Mucosa of descending colon (tissue), 3 donors: ENCODE data around the gene TRIL. TPM values are rescaled to one million over a fixed set of nuclear protein-coding genes. Genes with fewer than 3 reads are reported as not detected.

Experiments used
- ATAC-seq: fragments of 200-7000 bp; cut with Tn5 transposase; one replicate; pipeline ENCODE4 v1.9.1; 2020; ENCODE audit warnings: mild to moderate bottlenecking, moderate library complexity
- DNase-seq, 3 donors: peaks; one replicate each; pipeline ENCODE4 v3.0.0-alpha.2; 2020
- H3K36me3 ChIP-seq: fragments of 200-600 bp; one replicate; pipeline ENCODE4 v1.8.0; 2021; ENCODE audit warnings: low read depth, mild to moderate bottlenecking
- H3K4me1 ChIP-seq: fragments of 200-600 bp; one replicate; pipeline ENCODE4 v1.8.0; 2021; ENCODE audit warnings: low read depth, mild to moderate bottlenecking
- H3K4me3 ChIP-seq: fragments of 200-600 bp; one replicate; pipeline ENCODE4 v1.8.0; 2021; ENCODE audit warnings: mild to moderate bottlenecking
- H3K9me3 ChIP-seq: fragments of 200-600 bp; one replicate; pipeline ENCODE4 v1.8.0; 2021; ENCODE audit warnings: mild to moderate bottlenecking
- CTCF ChIP-seq: fragments of 200-600 bp; IDR thresholded peaks from one replicate; pipeline ENCODE4 v1.8.0; 2022; ENCODE audit warnings: antibody characterized with exemption, mild to moderate bottlenecking
- intact Hi-C, 2 donors: fragments of 100-400 bp; cut with DNase I in 1 of 2; cut with micrococcal nuclease in 1 of 2; formaldehyde crosslinking; loops; one replicate each; pipeline versions ENCODE4 v1.11.0 to v1.11.1; 2022; cut with DNase I, micrococcal nuclease
- long read RNA-seq, 2 donors: library from polyadenylated mRNA; unstranded; transcript quantifications; one replicate each; pipeline ENCODE4 v2.0.0, GENCODE V29; 2019 to 2021
- total RNA-seq, 3 donors: library from RNA; stranded (reverse); fragmentation: NEBNext Ultra II Directional in 2 of 3; extraction: Animal tissue kit (Norgen Biotek cat#: 25700) in 2 of 3; gene quantifications; one replicate each; pipeline versions ENCODE4 v1.2.1 to v1.2.4, GENCODE V29; 2021 to 2023
- donor health status: DM: no; HTN: no; CAD: no; lungs with moderate emphysema.
- donor health status: DM: no; HTN: no; CAD: no.
- donor health status: DM: no; HTN: yes; CAD: no.

Gene TRIL
- total RNA-seq = 1 to 10 TPM in 2 of 3 donors, under 1 TPM in 1; 0.96 to 2.2 (median 1.5) TPM
- long read RNA-seq, donor 1, full-length matches to known transcripts = 7 of 7 reads
- long read RNA-seq, donor 1, partial matches to known transcripts = 0 of 7 reads
- long read RNA-seq, donor 1, other reads (novel, unspliced or antisense) = 0 of 7 reads
- long read RNA-seq, donor 2, full-length matches to known transcripts = 1 of 1 reads
- long read RNA-seq, donor 2, partial matches to known transcripts = 0 of 1 reads
- long read RNA-seq, donor 2, other reads (novel, unspliced or antisense) = 0 of 1 reads

GRCh38 chr7:28958235-28958979 lies at the start of gene TRIL:
TRIL (minus strand) TSS chr7:28958330; CDS start chr7:28958046, 284 bp downstream.
- peak; percentile 69 to 76 (median 75) for DNase-seq
- Histone ChIP-seq H3K4me1 (peaks cover 24% of the 10 kb centered on the region), H3K9me3 (no peaks in the 10 kb centered on the region), H3K4me3 (no peak within 1 kb of the TSS), H3K36me3 (no peaks in the 10 kb centered on the region)
- no peak for TF ChIP-seq CTCF
- ATAC-seq = peak; percentile 5
- intact Hi-C loops = no loop called here

GRCh38 chr7:29007127-29007526 lies 49.0 kb upstream of the TRIL start:
- Histone ChIP-seq H3K4me1 (no peaks in the 10 kb centered on the region), H3K4me3 (no peak overlapping the region), H3K36me3 (no peaks in the 10 kb centered on the region), H3K9me3 (no peaks in the 10 kb centered on the region)
- ATAC-seq (no peak), DNase-seq (no peak)
- intact Hi-C loops = no loop called here
- TF ChIP-seq CTCF = no peak

GRCh38 chr7:29005829-29006228 lies 47.7 kb upstream of the TRIL start:
- intact Hi-C loops = no loop called here
- peak; percentile 76 for ATAC-seq
- H3K36me3 ChIP-seq = no peaks in the 10 kb centered on the region
- H3K4me3 ChIP-seq = no peak overlapping the region
- H3K4me1 ChIP-seq = no peaks in the 10 kb centered on the region
- TF ChIP-seq CTCF = no peak
- H3K9me3 ChIP-seq = no peaks in the 10 kb centered on the region
- no peak for DNase-seq

- intact Hi-C loops = no loop called here
- DNase-seq (no peak), ATAC-seq (no peak)
- Histone ChIP-seq H3K36me3 (no peaks in the 10 kb centered on the region), H3K4me3 (no peak overlapping the region), H3K4me1 (no peaks in the 10 kb centered on the region), H3K9me3 (no peaks in the 10 kb centered on the region)
- TF ChIP-seq CTCF = no peak
These were observed 47.3 kb upstream of the TRIL start for GRCh38 chr7:29005406-29005805.

- DNase-seq = no peak
- intact Hi-C loops = no loop called here
- Histone ChIP-seq H3K4me3 (no peak overlapping the region), H3K4me1 (no peaks in the 10 kb centered on the region), H3K9me3 (no peaks in the 10 kb centered on the region), H3K36me3 (no peaks in the 10 kb centered on the region)
- no peak for TF ChIP-seq CTCF
- ATAC-seq = no peak
These were observed 45.6 kb upstream of the TRIL start for GRCh38 chr7:29003703-29004102.
